Smooth muscle cell of trachea (primary cell): ENCODE data around the gene FGF14. TPM values are rescaled to one million over a fixed set of nuclear protein-coding genes. Genes with fewer than 3 reads are reported as not detected.

Source experiments
- total RNA-seq: library from RNA; depleted of rRNA; stranded (reverse); fragments of >200 nt; gene quantifications from 2 replicates; pipeline ENCODE4 v1.2.1, GENCODE V29; 2014

The FGF14 gene
- total RNA-seq = 0.17 and 1.7 TPM in 2 replicates

DNA sequence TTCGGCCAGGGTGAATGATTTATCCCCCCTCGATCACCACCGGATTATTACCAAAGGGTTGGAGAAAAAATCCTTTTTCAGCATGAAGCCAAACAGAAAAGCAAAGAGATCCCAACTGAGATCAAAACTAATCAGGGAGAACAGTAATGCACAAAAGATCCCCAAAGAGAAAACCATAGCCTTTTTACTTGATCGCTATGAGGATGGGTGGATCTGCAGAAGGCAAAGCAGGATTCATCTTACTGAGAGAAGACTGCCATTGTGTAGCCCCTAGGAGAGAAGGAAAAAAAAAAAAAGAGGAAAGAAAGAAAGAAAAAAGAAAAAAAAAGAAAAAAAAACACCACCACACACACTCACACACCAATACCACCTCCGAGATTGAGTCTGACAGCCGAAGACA lies at the start of gene FGF14:
TSS of gene FGF14 (minus strand) at position 283 of the 400 bp plus-strand sequence.

Other genes starting within 250 kb of the FGF14 start
- gene TPP2, start 194.9 kb upstream of the FGF14 start, total RNA-seq = 55.9 and 87.7 TPM in 2 replicates